Midbrain (tissue), 1 donor: ENCODE measurements around the gene CCDC9B.

Experiments
- DNase-seq: peaks from one replicate; lab custom pipeline; 2025; lab: John Stamatoyannopoulos, UW

CCDC9B gene

DNA sequence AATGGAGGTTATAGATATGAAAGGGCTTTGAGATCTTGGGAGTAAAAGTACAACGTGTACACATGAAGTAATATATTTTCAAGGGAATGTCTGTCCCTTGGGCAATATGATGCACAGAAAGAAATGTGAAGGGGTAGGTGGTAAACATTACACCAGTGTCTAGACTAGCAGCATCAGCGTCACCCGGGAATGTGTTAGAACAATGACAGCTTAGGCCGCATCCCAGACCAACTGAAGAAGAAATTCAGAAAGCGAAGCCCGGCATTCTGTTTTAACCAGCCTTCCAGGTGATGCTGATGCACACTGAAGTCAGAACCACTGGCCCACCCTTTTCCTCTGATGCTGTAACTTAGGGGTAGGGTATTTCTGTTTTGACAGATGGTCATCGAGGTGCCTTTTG is 10.9 kb downstream of the CCDC9B start:
- no peak for DNase-seq

DNA sequence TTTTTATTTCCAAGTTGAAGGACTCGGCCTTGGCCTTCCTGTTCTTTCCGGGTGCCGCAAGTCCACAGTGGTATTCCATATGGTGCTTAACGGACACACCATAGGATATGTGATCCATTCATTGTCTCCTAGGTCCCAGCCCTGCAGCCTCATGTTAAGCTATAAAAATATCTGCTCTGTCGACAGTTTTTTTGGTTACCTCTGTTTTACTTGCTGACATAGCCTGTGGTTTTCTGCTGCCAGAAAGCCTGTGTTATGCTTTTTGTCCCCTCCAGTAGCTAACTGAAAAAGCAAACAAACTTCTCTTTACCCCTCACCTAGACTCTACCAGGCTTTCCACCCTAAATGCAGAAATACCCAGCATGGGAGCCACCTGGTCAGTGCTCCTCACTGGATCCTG is 12.0 kb downstream of the CCDC9B start:
- no peak for DNase-seq

DNA sequence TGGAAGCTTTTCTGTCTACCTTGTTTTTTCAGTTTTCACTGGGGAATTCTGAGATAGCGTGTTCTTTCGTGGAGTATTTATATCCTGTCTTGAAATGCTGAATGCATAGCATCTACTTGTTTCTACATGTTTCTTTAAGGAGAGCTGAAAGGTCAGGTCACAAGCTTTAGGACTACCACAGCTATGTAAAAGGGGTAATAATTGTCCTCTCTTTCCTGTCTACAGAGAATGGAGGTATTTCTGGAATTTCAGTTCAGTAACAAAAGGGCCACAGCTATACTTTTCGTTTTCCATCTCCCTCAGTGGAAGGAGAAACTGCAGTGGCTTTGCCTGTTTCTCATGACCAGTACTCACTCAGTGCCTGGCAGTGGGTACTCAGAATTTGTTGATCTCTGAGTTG is 12.6 kb downstream of the CCDC9B start:
- no peak for DNase-seq

DNA sequence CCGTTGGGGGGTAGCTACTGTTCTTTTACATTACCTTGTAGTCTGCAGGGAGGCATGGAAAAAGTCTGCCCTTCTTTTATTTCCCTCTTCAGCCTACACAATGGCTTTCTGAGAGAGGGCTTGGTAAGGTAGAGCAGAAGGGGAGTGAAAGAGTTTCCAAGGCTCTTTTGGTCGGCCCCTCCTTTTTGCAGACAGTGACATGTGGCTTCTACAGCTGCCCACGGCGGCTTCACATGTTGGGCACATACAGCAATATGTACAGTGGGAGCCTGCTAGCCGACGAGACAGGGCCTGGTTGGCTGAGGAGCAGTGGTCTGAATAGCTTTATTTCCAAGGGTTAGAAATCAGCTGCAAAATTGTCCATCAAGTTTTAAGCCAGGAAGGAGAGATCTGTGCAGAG is 13.3 kb downstream of the CCDC9B start:
- DNase-seq: no peak

GRCh38 chr15:40325700-40326099 is 15.0 kb downstream of the CCDC9B start:
- no peak for DNase-seq

DNA sequence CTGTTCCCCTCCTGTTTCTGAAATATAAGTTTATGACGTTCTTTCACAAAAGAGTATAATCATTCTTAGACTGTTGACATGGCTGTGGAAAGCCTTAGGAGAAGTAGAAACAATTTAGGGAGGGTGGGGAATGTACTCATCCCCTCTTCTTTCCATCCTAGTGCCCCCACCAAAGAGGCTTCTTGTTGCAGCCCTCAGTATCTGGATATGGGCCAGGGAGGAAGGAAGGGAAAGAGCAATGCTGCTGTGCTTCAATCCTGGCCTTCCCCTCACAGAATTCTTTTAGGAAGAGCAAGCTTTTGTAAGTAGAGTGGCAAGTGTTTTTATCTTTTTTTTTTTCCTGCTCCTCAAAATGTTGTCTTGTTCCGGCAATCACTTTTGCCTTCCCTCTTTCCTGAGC is 15.6 kb downstream of the CCDC9B start:
- no peak for DNase-seq

DNA sequence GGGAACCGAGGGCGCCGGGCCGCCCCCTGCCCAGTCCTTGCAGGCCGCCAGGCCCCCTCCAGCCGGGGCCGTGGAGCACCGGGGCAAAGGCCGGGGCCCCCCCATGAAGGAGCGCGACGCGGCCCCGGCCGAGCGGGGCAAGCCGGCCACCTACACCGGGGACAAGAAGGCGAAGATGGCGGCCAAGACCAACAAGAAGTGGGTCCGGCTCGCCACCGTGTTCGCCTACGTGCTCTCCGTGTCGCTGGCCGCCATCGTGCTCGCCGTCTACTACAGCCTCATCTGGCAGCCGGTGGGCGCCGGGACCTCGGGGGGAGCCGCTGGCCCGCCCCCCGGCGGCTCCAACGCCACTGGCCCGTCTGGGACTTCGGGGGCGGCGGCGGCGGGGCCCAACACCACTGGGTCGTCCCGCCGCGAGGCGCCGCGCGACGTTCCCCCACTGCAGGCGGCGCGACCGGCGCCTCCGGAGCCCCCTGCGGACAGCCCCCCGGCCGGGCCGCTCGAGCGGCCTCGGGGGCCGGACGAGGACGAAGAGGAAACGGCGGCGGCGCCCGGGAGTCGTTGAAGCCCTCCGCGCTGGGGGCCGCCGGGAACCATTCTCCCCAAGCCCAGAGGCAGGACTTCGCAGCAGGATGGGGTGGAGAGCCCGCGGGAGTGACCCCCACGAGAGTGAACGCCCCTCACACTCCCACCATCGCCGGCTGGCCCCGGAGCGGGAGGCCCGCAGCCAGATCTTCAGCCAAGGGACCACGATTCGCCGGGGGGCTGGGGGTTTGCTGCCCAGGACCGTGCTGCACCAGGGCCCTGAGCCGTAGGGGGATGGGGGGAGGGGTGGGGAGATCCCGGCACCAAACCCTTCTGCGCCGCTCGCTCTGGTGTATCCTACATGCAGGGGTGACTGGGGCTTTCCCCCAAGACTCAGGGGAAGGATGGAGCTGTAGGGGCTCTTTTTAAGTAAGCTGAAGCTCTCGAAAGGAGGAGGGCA is 16.5 kb downstream of the CCDC9B start:
- DNase-seq: no peak

DNA sequence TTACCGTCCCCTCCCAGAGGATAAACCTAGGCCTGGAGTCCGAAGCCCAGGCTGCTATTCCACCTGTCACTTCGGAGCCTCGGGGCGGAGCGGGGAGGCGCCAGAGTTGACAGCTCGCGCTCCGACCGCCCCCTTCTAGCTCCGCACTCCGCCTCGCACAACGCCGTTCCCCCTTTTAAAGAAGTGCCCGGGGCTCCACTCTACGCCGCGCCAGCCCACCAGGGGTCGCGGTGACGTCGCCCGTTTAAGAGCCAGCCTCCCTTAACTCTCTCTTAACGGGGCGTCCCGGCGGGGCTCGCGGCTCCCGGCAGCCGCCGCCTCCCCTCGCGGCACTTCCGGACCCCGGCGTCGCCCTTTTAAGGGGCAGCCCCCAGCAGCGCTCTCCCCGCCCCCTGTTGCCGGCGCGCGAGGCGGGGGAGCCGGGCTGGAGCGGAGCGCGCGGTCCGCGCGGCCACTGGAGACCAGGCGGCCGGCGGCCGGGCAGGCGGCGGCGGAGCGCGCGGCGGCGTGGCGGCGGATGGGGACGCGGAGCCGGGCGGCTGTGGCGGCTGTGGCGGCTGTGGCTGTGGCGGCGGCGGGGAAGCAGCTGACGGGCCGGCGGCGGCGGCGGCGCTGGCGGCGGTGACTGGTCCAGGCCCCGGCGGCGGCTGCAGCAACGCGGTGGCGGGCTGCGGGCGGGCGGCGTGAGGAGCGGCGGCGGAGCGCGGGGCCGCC is 17.3 kb downstream of the CCDC9B start, which contains the start of gene INAFM2:
Gene INAFM2 (plus strand): TSS at position 454 of the 714 bp plus-strand sequence. CDS start 364 bp downstream, outside the sequence.
- peak; percentile 85 for DNase-seq

- DNase-seq: no peak
These were observed 18.1 kb downstream of the CCDC9B start for GRCh38 chr15:40322531-40323238.

DNA sequence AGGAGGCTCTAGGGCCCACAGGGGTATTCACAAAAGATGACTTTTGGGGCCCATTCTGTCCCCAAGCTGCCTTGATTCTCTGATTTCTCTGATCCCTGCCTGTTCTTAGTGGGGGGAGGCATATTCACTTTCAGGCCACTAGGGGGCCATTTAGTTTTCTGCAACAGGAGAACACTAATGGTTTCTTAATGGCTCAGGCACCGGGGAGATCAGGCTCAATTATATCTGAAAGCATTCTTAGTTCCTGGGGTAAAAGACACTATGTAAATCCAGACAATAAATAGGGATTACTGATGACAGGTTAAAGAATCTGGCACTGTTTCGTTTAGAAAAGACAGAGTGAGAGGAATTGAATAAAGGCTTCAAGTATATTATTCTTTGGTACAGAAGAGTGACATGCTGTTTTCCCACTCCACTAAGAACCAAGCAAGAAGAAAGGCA is 19.8 kb downstream of the CCDC9B start:
- peak; percentile 79 for DNase-seq

GRCh38 chr15:40320409-40320808 is 20.3 kb downstream of the CCDC9B start:
- DNase-seq: no peak

GRCh38 chr15:40317580-40317979 is 23.2 kb downstream of the CCDC9B start:
- DNase-seq: no peak

DNA sequence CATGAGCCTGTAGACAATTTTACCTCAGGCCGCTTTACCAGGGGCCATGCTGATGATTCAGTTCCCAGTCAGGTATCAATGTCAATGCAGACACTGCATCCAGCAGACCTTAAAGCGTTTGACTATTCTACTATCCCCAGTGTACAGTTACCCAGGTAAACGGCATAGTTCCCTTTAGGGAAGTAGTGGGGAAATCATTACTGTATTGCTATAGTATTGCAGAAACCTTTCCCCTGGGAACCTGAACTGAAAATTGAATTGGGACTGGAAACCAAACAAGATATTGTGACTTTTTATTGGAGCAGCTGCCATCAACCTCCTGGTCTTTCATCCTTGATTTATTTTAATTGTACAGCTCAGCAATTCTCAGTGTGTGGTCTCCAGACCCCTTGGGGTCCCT is 23.8 kb downstream of the CCDC9B start:
- DNase-seq: no peak

DNA sequence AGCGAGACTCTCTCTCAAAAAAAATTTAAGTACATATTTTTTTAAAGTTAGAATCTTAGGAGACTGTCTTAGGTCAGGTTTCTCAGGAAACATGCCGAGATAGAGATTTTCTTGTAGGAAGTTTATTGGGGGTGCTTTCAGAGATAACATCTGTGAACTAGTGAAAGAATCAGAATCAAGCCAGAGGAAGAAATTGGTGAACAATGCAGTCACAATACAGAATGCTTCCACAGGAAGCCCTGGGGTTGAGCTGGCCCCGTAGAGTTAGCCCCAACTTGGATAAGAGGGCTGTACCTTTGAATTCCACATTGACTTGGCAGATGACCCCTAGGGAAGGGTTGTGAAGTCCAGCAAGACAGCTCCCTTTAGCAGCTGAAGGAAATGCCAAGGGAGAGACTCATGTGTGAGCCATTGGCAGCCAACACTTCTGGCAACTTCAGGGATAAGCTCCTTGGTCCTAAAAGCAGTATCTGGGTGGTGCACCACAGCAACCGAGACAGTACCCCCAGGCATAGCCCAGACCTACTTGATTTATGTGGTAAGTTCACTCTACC is 25.9 kb downstream of the CCDC9B start:
- no peak for DNase-seq

GRCh38 chr15:40313531-40314398 is 27.0 kb downstream of the CCDC9B start:
- DNase-seq: no peak

DNA sequence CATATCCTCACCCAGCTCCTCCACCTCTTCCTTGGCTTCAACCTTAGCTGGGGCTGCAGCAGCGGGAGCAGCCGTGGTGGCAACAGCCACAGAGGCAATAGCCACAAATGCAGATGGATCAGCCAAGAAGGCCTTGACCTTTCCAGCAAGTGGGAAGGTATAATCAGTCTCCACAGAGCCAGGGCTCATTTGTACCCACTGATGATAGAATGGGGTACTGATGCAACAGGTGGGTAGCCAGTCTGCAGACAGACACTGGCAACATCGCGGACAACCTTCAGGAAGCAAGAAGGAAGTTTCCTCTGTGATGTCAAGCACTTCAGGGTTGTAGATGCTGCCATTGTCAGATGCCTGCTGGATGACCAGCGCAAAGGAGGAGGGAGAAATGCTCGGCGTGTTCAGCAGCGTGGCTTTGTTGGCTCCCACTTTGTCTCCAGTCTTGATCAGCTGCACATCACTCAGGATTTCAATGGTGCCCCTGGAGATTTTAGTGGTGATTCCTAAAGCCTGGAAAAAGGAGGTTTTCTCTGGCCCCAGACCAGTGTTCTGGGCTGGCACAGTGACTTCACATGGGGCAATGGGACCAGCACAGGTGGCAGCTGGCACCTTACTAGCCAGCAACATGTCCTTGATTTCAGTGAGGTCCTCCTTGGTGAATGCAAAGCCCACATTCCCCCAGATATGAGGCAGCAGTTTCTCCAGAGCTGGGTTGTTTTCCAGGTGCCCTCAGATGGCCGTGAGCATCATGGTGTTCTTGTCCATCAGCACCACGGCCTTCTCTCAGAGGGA is 28.2 kb downstream of the CCDC9B start:
- DNase-seq: no peak

DNA sequence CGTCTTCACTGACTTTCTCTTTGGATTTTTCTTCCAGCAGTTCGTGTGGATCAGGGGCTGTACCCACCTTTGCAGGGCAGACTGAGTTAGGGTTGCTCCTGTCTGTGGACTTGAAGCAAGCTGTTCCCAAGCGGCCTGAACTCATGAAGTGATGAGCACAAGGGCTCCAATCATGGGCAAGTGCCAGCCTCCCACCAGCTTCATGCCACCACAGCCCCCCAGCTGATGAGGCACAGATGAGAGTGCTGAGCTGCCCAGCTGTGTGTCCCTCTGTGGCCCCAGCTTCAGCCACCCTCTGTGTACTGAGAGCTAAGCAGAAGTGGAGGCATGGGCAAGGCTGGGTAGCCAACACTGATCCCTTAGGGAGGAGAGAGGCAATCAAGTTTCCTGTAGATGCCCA is 29.7 kb downstream of the CCDC9B start:
- DNase-seq: no peak

DNA sequence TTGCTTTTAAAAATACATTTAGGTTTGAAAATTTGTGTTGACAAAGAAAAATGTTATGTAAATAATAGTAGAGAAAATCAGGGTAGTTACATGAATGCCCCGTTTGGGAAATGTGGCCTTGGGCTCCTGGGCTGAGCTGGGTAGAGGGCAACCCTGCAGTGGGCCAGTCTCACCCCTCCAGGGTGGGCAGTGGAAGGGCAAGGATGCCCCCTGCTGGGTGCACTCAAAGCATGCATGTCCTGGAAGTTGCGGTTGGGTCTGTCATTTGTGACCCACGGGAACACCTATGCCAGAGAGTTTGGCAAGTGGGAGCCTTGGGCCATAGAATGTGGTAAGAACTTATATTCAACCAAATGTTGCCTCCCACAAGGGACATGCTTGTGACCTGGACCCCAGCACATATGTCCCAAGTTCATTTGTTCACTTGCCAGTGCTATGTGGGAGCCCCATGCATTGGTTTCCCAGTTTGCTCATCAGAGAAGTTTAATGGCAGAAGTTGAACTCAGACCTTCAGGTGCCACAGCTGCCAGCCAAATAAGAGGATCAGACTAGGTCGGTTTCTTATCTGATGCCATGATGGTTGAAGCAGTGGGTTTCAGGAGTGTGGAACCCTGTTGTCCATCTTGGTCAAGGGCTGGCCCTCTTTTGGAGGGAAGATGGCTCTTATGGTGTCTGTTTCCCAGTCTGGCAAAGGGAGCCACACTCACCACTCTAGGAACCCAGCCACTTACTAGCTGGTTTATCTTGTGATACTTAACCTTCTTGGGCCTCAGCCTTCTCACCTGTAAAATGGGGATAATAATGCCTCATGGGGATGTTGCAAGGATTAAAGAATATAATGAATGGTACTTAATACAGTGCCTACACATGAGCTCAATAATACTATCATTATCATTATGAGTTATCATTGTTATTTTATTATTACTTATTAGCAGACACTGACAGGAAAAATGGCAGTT is 30.5 kb downstream of the CCDC9B start:
- peak; percentile 16 for DNase-seq

GRCh38 chr15:40309344-40309862 is 31.3 kb downstream of the CCDC9B start:
- no peak for DNase-seq
